B cell (primary cell): ENCODE data around the gene EXD3. TPM values are rescaled to one million over a fixed set of nuclear protein-coding genes. Genes with fewer than 3 reads are reported as not detected.

Source experiments
- ATAC-seq: fragments of 200-7000 bp; cut with Tn5 transposase; one replicate; pipeline ENCODE4 v1.10.0; 2021; ENCODE audit warnings: low read depth, mild to moderate bottlenecking, moderate number of reproducible peaks, moderate library complexity
- CTCF ChIA-PET: fragments of 350-600 bp; sonication (Branson Sonifier 250); formaldehyde crosslinking; loops from one replicate; lab custom pipeline; 2021; ENCODE audit warnings: antibody characterized with exemption, inconsistent platforms; lab: Charles Lee
- POLR2A ChIA-PET: fragments of 350-600 bp; sonication (Branson Sonifier 250); formaldehyde crosslinking; loops from one replicate; lab custom pipeline; 2021; ENCODE audit warnings: antibody characterized with exemption; lab: Charles Lee
- DNase-seq: peaks from one replicate; pipeline ENCODE4 v3.0.0; 2013
- H2AFZ ChIP-seq: 2 replicates; pipeline ENCODE4 v1.6.1; 2012; ENCODE audit warnings: mild to moderate bottlenecking, low read depth, low read length; ENCODE audit not compliant: insufficient read depth, poor library complexity, severe bottlenecking
- H3K27ac ChIP-seq, 2 donors: 1 replicate in 1 of 2; 2 replicates in 1 of 2; pipeline ENCODE4 v1.5.1; 2012 to 2013; ENCODE audit warnings: low read length in 2 of 2, mild to moderate bottlenecking in 2 of 2, moderate library complexity in 1 of 2
- H3K27me3 ChIP-seq, 4 experiments: fragments of 200-600 bp in 1 of 4; sonication (generic) in 1 of 4; replicated peaks in 1 of 4; 1 replicate in 2 of 4; 2 replicates in 2 of 4; pipeline versions ENCODE4 v1.6.1 to v1.7.0; 2013 to 2016; ENCODE audit warnings: low read length in 3 of 4, mild to moderate bottlenecking in 2 of 4, mixed read lengths in 1 of 4, moderate library complexity in 1 of 4; ENCODE audit not compliant: insufficient read depth in 4 of 4, control insufficient read depth in 3 of 4; ENCODE audit errors: control extremely low read depth in 1 of 4
- H3K36me3 ChIP-seq, 2 experiments: replicated peaks in 1 of 2; 1 replicate in 1 of 2; 2 replicates in 1 of 2; pipeline versions ENCODE4 v1.6.1 to v1.7.1; 2013; ENCODE audit warnings: low read length in 1 of 2; ENCODE audit not compliant: insufficient read depth in 2 of 2, control insufficient read depth in 1 of 2; ENCODE audit errors: control extremely low read depth in 1 of 2, extremely low read depth in 1 of 2
- H3K4me1 ChIP-seq, 2 donors: fragments of 200-600 bp in 1 of 2; sonication (generic) in 1 of 2; 1 replicate in 1 of 2; 2 replicates in 1 of 2; pipeline versions ENCODE4 v1.5.1 to v1.6.1; 2013 to 2017; ENCODE audit warnings: low read length in 2 of 2; ENCODE audit not compliant: control insufficient read depth in 2 of 2, insufficient read depth in 2 of 2
- H3K4me2 ChIP-seq: replicated peaks from 2 replicates; pipeline ENCODE3; 2012; ENCODE audit warnings: mild to moderate bottlenecking, low read depth, low read length; ENCODE audit not compliant: poor library complexity, severe bottlenecking
- H3K4me3 ChIP-seq, 5 experiments: fragments of 200-600 bp in 1 of 5; sonication (generic) in 1 of 5; 1 replicate in 3 of 5; 2 replicates in 2 of 5; pipeline versions ENCODE4 v1.5.1 to v1.7.0; 2011 to 2016; ENCODE audit warnings: low read length in 4 of 5, mild to moderate bottlenecking in 4 of 5, low read depth in 2 of 5, control low read depth in 1 of 5, moderate library complexity in 1 of 5; ENCODE audit not compliant: insufficient read depth in 1 of 5; ENCODE audit errors: control extremely low read depth in 1 of 5, extremely low read depth in 1 of 5
- H3K79me2 ChIP-seq: fragments of 200-600 bp; sonication (generic); one replicate; pipeline ENCODE4 v1.6.0; 2016; ENCODE audit warnings: low read length; ENCODE audit not compliant: control insufficient read depth, insufficient read depth
- H3K9ac ChIP-seq: fragments of 200-600 bp; sonication (generic); 2 replicates; pipeline ENCODE4 v1.6.1; 2017; ENCODE audit warnings: mild to moderate bottlenecking, low read length, moderate library complexity
- H3K9me3 ChIP-seq, 3 donors: one replicate each; pipeline versions ENCODE4 v1.6.1 to v1.7.1; 2013; ENCODE audit warnings: low read length in 2 of 3; ENCODE audit not compliant: control insufficient read depth in 2 of 3, insufficient read depth in 1 of 3; ENCODE audit errors: control extremely low read depth in 1 of 3
- H4K20me1 ChIP-seq: 2 replicates; pipeline ENCODE4 v1.6.0; 2012; ENCODE audit warnings: mild to moderate bottlenecking, low read length; ENCODE audit not compliant: insufficient read depth, control insufficient read depth, poor library complexity, severe bottlenecking
- H3K27ac Mint-ChIP-seq: one replicate; pipeline ENCODE4 v1.8.0; 2021; ENCODE audit warnings: mixed read lengths
- H3K27me3 Mint-ChIP-seq: one replicate; pipeline ENCODE4 v1.8.0; 2021; ENCODE audit warnings: mixed read lengths
- H3K4me1 Mint-ChIP-seq: one replicate; pipeline ENCODE4 v1.8.0; 2021; ENCODE audit warnings: mixed read lengths
- H3K4me3 Mint-ChIP-seq: one replicate; pipeline ENCODE4 v1.8.0; 2021; ENCODE audit warnings: mixed read lengths
- H3K9me3 Mint-ChIP-seq: one replicate; pipeline ENCODE4 v1.8.0; 2022; ENCODE audit warnings: mixed read lengths; ENCODE audit not compliant: insufficient read depth
- CTCF ChIP-seq: fragments of 200-600 bp; IDR thresholded peaks from one replicate; pipeline ENCODE4 v1.8.0; 2022; ENCODE audit warnings: antibody characterized with exemption, mild to moderate bottlenecking
- EZH2 ChIP-seq: IDR thresholded peaks from 2 replicates; pipeline ENCODE4 v1.6.1; 2012; ENCODE audit warnings: borderline replicate concordance, low read depth, mild to moderate bottlenecking, moderate library complexity, low read length; ENCODE audit not compliant: insufficient read depth, poor library complexity, severe bottlenecking
- WGBS: methylation state at CpG from one replicate; pipeline ENCODE4 v1.1.5; 2013; ENCODE audit warnings: missing lambda C conversion rate; ENCODE audit not compliant: insufficient coverage; 5-methylcytosine and 5-hydroxymethylcytosine counted together
- intact Hi-C: fragments of 100-400 bp; cut with micrococcal nuclease; formaldehyde crosslinking; loops from one replicate; pipeline ENCODE4 v1.10.0; 2022
- polyA plus RNA-seq: library from polyadenylated mRNA; depleted of rRNA; stranded (reverse); fragments of >200 nt; gene quantifications from 2 replicates; pipeline ENCODE4 v1.2.3, GENCODE V29; 2012
- total RNA-seq, 2 donors: library from RNA; stranded (reverse); fragments of 120-200 nt in 1 of 2; gene quantifications; 1 replicate in 1 of 2; 2 replicates in 1 of 2; pipeline versions ENCODE4 v1.2.3 to v1.2.4, GENCODE V29; 2013 to 2022

The EXD3 gene
- total and polyA plus RNA-seq, 2 donors (not counting 1 experiment from before 2014, with no cell fraction given): 22.5 to 23.7 TPM

- Mint-ChIP-seq H3K27ac (peak overlapping the region; percentile 87), H3K4me1 (peaks cover 27% of the 10 kb centered on the region), H3K9me3 (peaks cover 2% of the 10 kb centered on the region), H3K4me3 (peak overlapping the region; percentile 85), H3K27me3 (peaks cover 11% of the 10 kb centered on the region)
- CTCF ChIA-PET: interaction anchor here (4.0 kb wide), 1 partner anchor 24 kb away, joined by 21 read pairs; the partner anchor contains the start of gene NRARP
- H3K79me2 ChIP-seq: no peaks in the 10 kb centered on the region
- H2AFZ ChIP-seq: peak overlapping the region; percentile 31
- peaks cover 0 to 6% (median 3%) of the 10 kb centered on the region in 4 experiments for H3K27me3 ChIP-seq
- H3K4me2 ChIP-seq: peak overlapping the region; percentile 67
- 7% methylated on average over 9 of the region's 19 CpGs for WGBS
- intact Hi-C loops: loop anchor here (1.0 kb wide), 2 partner anchors 24 to 85 kb away; partner anchors contain the start of genes NRARP and TUBB4B
- peak overlapping the region; percentile 39 for H3K9ac ChIP-seq
- H4K20me1 ChIP-seq: no peaks in the 10 kb centered on the region
- H3K9me3 ChIP-seq: peaks cover 0 to 12% (median 0%) of the 10 kb centered on the region in 3 donors
- TF ChIP-seq CTCF (no peak), EZH2 (no peak)
- DNase-seq: peak; percentile 94
- peak; percentile 90 for ATAC-seq
- H3K4me1 ChIP-seq: peaks cover 13 to 23% of the 10 kb centered on the region in 2 donors
- H3K27ac ChIP-seq: peak overlapping the region; percentile 62 to 77
- H3K4me3 ChIP-seq: peak overlapping the region; percentile 28 to 54 (median 42)
- no peaks in the 10 kb centered on the region for H3K36me3 ChIP-seq
- POLR2A ChIA-PET: interaction anchor here (0.7 to 1.0 kb wide), 3 partner anchors 12 to 92 kb away, joined by 3 to 5 read pairs (median 3); partner anchors contain the start of gene NRARP
Measured at GRCh38 chr9:137326445-137327065, 96.4 kb downstream of the EXD3 start.

GRCh38 chr9:137325799-137326198 lies 97.2 kb downstream of the EXD3 start:
- H3K79me2 ChIP-seq: no peaks in the 10 kb centered on the region
- peaks cover 20 to 30% of the 10 kb centered on the region in 2 donors for H3K4me1 ChIP-seq
- WGBS: 94% methylated on average over 9 of the region's 12 CpGs
- no peaks in the 10 kb centered on the region for H4K20me1 ChIP-seq
- POLR2A ChIA-PET: interaction anchor here (0.7 kb wide), 1 partner anchor 24 kb away, joined by 9 read pairs; the partner anchor contains the start of gene NRARP
- CTCF ChIA-PET: interaction anchor here (4.0 kb wide), 1 partner anchor 23 kb away, joined by 21 read pairs; the partner anchor contains the start of gene NRARP
- DNase-seq (peak; percentile 5), ATAC-seq (no peak)
- Mint-ChIP-seq H3K27ac (peak overlapping the region; percentile 20), H3K4me3 (no peak overlapping the region), H3K4me1 (peaks cover 28% of the 10 kb centered on the region), H3K9me3 (peaks cover 2% of the 10 kb centered on the region), H3K27me3 (peaks cover 11% of the 10 kb centered on the region)
- H3K36me3 ChIP-seq: no peaks in the 10 kb centered on the region
- H3K27me3 ChIP-seq: peaks cover 0 to 6% (median 3%) of the 10 kb centered on the region in 4 experiments
- peak overlapping the region; percentile 67 for H3K4me2 ChIP-seq
- intact Hi-C loops: loop anchor here (1.0 kb wide), 2 partner anchors 23 to 84 kb away; partner anchors contain the start of genes NRARP and TUBB4B
- TF ChIP-seq EZH2 (no peak), CTCF (no peak)
- H3K27ac ChIP-seq: peak overlapping the region; percentile 62 to 77
- H3K9ac ChIP-seq: no peak overlapping the region
- no peak overlapping the region for H2AFZ ChIP-seq
- no peak overlapping the region for H3K4me3 ChIP-seq
- peaks cover 0 to 13% (median 0%) of the 10 kb centered on the region in 3 donors for H3K9me3 ChIP-seq
